Right lung (tissue), 5 donors: ENCODE data around the gene MSI2. TPM values are rescaled to one million over a fixed set of nuclear protein-coding genes. Genes with fewer than 3 reads are reported as not detected.

Source experiments
- DNase-seq, 2 donors: peaks; one replicate each; pipeline ENCODE4 v3.0.0-alpha.2; 2013
- polyA plus RNA-seq, 5 donors: library from polyadenylated mRNA; unstranded; fragments of 120-200 nt; gene quantifications; one replicate each; pipeline versions ENCODE4 v1.2.1 to v1.2.3, GENCODE V29; 2013; ENCODE audit warnings: inconsistent platforms in 1 of 5, low replicate concordance in 1 of 5; ENCODE audit not compliant: insufficient read length in 5 of 5, insufficient read depth in 1 of 5

The MSI2 gene
- polyA plus RNA-seq, 5 donors: 35.4 to 48.9 (median 47.6) TPM

- DNase-seq: no peak
These were observed 12.7 kb downstream of the MSI2 start for GRCh38 chr17:57269052-57269451.

GRCh38 chr17:57269598-57270255, 13.4 kb downstream of the MSI2 start:
- no peak for DNase-seq

- no peak for DNase-seq
These were observed 14.5 kb downstream of the MSI2 start for GRCh38 chr17:57270801-57271245.

- DNase-seq: peak; percentile 80 to 87
These were observed 15.5 kb downstream of the MSI2 start for GRCh38 chr17:57271821-57272220.

GRCh38 chr17:57273490-57273889, 17.2 kb downstream of the MSI2 start:
- DNase-seq: no peak

- no peak for DNase-seq
These were observed 17.8 kb downstream of the MSI2 start for GRCh38 chr17:57274162-57274561.

- DNase-seq: no peak
These were observed 18.9 kb downstream of the MSI2 start for GRCh38 chr17:57275071-57275764.

- no peak for DNase-seq
These were observed 20.3 kb downstream of the MSI2 start for GRCh38 chr17:57276621-57277020.

GRCh38 chr17:57277923-57278604, 21.7 kb downstream of the MSI2 start:
- no peak for DNase-seq

- no peak for DNase-seq
These were observed 22.5 kb downstream of the MSI2 start for GRCh38 chr17:57278740-57279387.

GRCh38 chr17:57279432-57279831, 23.1 kb downstream of the MSI2 start:
- no peak for DNase-seq

- no peak for DNase-seq
These were observed 25.6 kb downstream of the MSI2 start for GRCh38 chr17:57281887-57282286.

- no peak for DNase-seq
These were observed 26.0 kb downstream of the MSI2 start for GRCh38 chr17:57282296-57282695.

GRCh38 chr17:57283203-57283971, 27.1 kb downstream of the MSI2 start:
- DNase-seq: no peak

- DNase-seq: no peak
These were observed 28.3 kb downstream of the MSI2 start for GRCh38 chr17:57284583-57284982.

- DNase-seq: no peak
These were observed 28.8 kb downstream of the MSI2 start for GRCh38 chr17:57284984-57285646.

- DNase-seq: no peak
These were observed 29.4 kb downstream of the MSI2 start for GRCh38 chr17:57285701-57286100.

GRCh38 chr17:57286399-57287105, 30.2 kb downstream of the MSI2 start:
- DNase-seq: no peak

GRCh38 chr17:57288040-57288772, 31.9 kb downstream of the MSI2 start:
- DNase-seq: peak; percentile 38 to 52

GRCh38 chr17:57288773-57289121, 32.4 kb downstream of the MSI2 start:
- DNase-seq: no peak
